ENCODE data around the gene MTFR1L. TPM values are rescaled to one million over a fixed set of nuclear protein-coding genes. Genes with fewer than 3 reads are reported as not detected.

Gene MTFR1L
- polyA plus RNA-seq, 1 experiment: 65.8 TPM

DNA sequence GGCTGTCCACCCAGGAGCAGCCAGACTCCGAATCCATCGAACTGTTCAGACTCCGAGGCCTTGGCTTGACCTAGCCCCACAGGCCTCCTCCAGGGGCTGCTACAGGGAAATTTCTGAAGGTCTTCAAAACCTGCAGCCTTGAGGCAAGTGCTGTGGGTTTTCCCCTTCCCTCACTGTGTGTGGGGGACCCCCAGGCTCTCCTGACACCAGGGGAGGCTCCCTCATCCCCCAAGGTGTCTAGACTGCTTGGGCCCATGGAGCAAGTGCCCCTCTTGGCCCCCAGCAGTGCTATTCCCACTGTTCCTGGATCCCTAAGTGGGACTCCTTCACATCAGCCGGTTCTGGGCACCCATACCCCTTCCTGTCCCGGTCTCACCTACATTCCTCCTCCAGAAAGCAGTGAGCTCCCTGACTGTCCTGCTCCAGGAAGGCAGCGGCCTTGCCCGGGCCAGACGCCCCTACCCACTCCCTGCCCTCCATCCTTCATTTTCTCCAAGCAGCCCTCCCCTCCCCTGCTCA lies 54.9 kb downstream of the MTFR1L start:
- Histone ChIP-seq H3K27ac (ENCODE audit: low read depth, low read length) (peak overlapping the region; percentile 21), H3K4me3 (ENCODE audit: low read depth, low read length) (peak overlapping the region; percentile 69), H3K27me3 (ENCODE audit: control insufficient read depth, insufficient read depth, low read length) (peaks cover 2% of the 10 kb centered on the region), H3K9me3 (ENCODE audit: control insufficient read depth, insufficient read depth, low read length) (no peaks in the 10 kb centered on the region)
- ChIA-PET POLR2A (interaction anchor here (0.6 to 1.9 kb wide), 8 partner anchors 11 to 606 kb away, joined by 3 to 9 read pairs (median 4); partner anchors contain the start of gene MTFR1L), CTCF (interaction anchor here (0.7 to 1.9 kb wide), 3 partner anchors 8 to 123 kb away, joined by 3 to 10 read pairs (median 4); partner anchors contain the start of gene PAFAH2)
- TF ChIP-seq, protein P1, sequence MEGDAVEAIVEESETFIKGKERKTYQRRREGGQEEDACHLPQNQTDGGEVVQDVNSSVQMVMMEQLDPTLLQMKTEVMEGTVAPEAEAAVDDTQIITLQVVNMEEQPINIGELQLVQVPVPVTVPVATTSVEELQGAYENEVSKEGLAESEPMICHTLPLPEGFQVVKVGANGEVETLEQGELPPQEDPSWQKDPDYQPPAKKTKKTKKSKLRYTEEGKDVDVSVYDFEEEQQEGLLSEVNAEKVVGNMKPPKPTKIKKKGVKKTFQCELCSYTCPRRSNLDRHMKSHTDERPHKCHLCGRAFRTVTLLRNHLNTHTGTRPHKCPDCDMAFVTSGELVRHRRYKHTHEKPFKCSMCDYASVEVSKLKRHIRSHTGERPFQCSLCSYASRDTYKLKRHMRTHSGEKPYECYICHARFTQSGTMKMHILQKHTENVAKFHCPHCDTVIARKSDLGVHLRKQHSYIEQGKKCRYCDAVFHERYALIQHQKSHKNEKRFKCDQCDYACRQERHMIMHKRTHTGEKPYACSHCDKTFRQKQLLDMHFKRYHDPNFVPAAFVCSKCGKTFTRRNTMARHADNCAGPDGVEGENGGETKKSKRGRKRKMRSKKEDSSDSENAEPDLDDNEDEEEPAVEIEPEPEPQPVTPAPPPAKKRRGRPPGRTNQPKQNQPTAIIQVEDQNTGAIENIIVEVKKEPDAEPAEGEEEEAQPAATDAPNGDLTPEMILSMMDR (IDR thresholded peaks at IDR 0.05; ENCODE audit: low read depth, low read length): no peak
- DNase-seq (ENCODE audit: low read depth, low spot score): no peak

DNA sequence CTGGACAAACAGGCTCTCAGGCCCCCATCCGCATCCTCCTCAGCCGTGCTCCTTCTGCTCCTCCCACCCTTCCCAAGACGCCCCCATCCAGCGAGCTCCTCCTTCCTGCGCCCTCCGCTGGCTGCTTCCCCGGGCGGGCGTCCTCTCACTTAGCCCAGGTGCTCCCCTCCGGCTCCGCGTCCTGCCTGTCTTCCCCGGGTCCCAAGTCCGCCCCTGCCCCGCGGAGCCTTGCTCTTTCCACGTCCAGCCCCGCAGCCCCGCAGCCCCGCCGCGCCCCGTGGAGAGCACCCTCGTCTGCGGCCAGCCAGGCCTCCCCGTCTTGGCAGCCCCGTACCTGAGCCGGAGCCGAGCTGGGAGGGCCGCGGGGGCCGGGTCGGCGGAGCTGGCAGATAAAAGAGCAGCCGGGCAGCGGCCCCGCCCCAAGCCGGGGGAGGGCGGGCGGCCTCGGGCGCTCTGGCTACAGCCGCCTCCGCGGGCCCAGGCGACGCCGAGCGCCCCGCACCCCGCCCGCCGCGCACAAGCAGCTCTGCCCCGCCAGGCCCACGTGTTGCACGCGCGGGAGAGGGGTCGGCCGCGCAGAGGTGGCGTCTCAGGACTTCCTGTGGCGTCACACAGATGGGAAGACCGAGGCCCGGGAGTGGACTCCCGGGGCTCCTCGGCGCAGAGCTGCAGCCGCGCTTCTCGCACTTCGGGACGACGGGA lies 55.6 kb downstream of the MTFR1L start, which contains the start of gene PAQR7:
Gene PAQR7 (minus strand): TSS at position 555 of the 702 bp plus-strand sequence. CDS start 11,869 bp downstream, outside the sequence.
- no peak for DNase-seq (ENCODE audit: low read depth, low spot score)

DNA sequence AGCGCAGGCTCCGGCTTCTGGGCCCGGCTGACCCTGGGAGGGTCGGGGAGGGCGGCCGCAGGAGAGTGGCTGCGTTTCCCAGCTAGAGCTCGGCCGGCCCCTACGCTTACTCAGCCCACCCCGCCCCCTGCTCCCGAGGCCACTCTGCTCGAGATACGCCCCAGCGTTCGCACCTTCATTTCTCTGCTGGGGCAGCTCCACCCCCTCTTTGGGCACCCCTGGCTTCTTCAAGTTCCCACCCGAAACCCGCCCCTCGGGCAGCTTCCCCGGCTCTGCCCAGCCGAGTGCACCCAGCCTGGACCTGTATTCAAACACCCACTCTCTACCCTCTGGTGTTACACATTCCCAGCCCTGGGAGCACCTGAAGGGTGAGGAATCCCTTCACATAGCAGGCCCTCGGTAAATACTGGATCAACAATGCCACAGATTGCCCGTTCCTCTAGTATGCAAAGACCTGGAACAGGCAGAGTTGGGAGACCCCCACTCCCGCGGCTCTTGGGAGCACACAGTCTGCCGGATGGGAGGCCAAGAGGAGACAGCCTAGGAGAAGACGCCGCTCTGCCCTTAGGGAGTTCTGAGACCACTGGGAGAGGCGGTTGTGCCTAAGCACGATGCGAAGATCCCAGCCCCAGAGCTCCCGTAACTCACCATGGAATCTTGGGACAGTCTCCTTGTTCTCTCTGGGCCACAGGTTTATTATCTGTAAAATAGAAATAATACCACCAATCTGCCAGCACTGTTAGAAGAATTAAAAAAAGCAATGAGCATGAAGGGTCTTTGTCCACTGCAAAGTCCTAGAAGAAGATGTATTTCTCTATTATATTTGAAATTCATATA lies 56.3 kb downstream of the MTFR1L start:
- Histone ChIP-seq H3K4me3 (ENCODE audit: low read depth, low read length) (peak overlapping the region; percentile 69), H3K9me3 (ENCODE audit: control insufficient read depth, insufficient read depth, low read length) (no peaks in the 10 kb centered on the region), H3K27ac (ENCODE audit: low read depth, low read length) (peak overlapping the region; percentile 65), H3K27me3 (ENCODE audit: control insufficient read depth, insufficient read depth, low read length) (peaks cover 3% of the 10 kb centered on the region)
- no peak for DNase-seq (ENCODE audit: low read depth, low spot score)
- ChIA-PET CTCF (interaction anchor here (0.7 to 1.9 kb wide), 2 partner anchors 20 to 132 kb away, joined by 3 to 10 read pairs; no protein-coding TSS in a partner anchor), POLR2A (interaction anchor here (0.7 to 1.9 kb wide), 7 partner anchors 13 to 57 kb away, joined by 3 to 9 read pairs (median 4); partner anchors contain the start of gene MTFR1L)
- TF ChIP-seq, protein P1 (IDR thresholded peaks at IDR 0.05; ENCODE audit: low read depth, low read length): no peak

More for the DNA sequence above, 55.6 kb downstream of the MTFR1L start, which contains the start of gene PAQR7:
- Histone ChIP-seq H3K4me3 (ENCODE audit: low read depth, low read length) (peak within 1 kb of the TSS; percentile 69), H3K27me3 (ENCODE audit: control insufficient read depth, insufficient read depth, low read length) (peaks cover 3% of the 10 kb centered on the region), H3K27ac (ENCODE audit: low read depth, low read length) (peak within 1 kb of the TSS; percentile 65), H3K9me3 (ENCODE audit: control insufficient read depth, insufficient read depth, low read length) (no peaks in the 10 kb centered on the region)
- TF ChIP-seq, protein P1 (IDR thresholded peaks at IDR 0.05; ENCODE audit: low read depth, low read length): 0 out of 2 replicates have a peak, but pooled peaks have one; percentile 22
- ChIA-PET CTCF (interaction anchor here (1.1 to 1.9 kb wide), 2 partner anchors 9 to 21 kb away, joined by 3 to 10 read pairs; no protein-coding TSS in a partner anchor), POLR2A (interaction anchor here (0.7 to 1.9 kb wide), 8 partner anchors 12 to 56 kb away, joined by 3 to 9 read pairs (median 4); partner anchors contain the start of gene MTFR1L)

DNA sequence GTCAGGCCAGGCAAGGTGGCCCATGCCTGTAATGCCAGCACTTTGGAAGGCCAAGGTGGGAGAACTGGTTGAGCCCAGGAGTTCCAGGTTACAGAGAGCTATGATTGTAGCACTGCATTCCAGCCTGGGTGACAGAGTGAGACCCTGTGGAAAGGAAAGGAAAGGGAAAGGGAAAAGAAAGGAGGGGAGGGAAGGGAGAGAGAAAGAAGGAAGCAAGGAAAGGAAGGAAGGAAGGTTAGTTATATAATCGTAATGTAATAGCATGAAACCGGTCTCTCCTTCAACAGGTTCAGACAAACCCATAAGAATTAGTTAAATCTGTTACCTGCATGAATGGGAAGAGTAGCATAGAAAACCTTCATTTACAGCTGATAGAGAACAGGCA lies 56.9 kb downstream of the MTFR1L start:
- no peaks in the 10 kb centered on the region for H3K9me3 ChIP-seq (ENCODE audit: control insufficient read depth, insufficient read depth, low read length)
- H3K4me3 ChIP-seq (ENCODE audit: low read depth, low read length): no peak overlapping the region
- TF ChIP-seq, protein P1 (IDR thresholded peaks at IDR 0.05; ENCODE audit: low read depth, low read length): no peak
- H3K27ac ChIP-seq (ENCODE audit: low read depth, low read length): no peak overlapping the region
- H3K27me3 ChIP-seq (ENCODE audit: control insufficient read depth, insufficient read depth, low read length): peaks cover 3% of the 10 kb centered on the region
- ChIA-PET POLR2A (no interaction called here), CTCF (interaction anchor here (0.7 kb wide), 1 partner anchor 131 kb away, joined by 3 read pairs; no protein-coding TSS in a partner anchor)
- no peak for DNase-seq (ENCODE audit: low read depth, low spot score)

Data from AG04450 (cell line).